ENCODE measurements around the gene PDCD2L.
"Not testable (repeated sequence)": the region's sequence is repeated elsewhere in the genome, so short reads cannot be mapped to it uniquely, and the experiment has no call there.

Gene PDCD2L

DNA sequence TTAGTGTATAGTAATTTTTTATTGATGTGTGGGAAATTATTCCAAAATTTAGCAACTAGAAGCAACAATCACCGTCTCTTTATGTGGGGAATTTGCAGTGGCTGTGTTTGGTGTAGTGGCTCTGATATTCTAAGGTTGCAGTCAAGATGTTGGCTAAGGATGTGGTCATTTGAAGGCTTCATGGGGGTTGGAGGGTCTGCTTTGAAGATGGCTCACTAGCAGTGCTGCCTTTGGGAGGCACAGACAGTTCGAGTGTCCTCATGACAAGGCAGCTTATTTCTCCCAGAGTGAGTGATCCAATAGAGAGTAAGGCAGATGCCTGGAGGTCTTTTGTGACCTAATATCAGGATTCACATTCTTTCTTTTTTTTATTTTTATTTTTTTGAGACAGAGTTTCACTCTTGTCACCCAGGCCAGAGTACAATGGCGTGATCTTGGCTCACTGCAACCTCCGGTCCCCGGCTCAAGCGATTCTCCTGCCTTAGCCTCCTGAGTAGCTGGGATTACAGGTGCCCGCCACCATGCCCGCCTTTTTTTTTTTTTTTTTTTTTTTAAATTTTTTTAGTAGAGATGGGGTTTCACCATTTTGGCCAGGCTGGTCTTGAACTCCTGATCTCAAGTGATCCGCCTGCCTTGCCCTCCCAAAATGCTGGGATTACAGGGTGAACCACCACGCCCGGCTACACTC is 30.5 kb upstream of the PDCD2L start:
- DNase-seq (ENCODE audit: low read depth in 2 of 2, low spot score in 1 of 2), result no peak

DNA sequence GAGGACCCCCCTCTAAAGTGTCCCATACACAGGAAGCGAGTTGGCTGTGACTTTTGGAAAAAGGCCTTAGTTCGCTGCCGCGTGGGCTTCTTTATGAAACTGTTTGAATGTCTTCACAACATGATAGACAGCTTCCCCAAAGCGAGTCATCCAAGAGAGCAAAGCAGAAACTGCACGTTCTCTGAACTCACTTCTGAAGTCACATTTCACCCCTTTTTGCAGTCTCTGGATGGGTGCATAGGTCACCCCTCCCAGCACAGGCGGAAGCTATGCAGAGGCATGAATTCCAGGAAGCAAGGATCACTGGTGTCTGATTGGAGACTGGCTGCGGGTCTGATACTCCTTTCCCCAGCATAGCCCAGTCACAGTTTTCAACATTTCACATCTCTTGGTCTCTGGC is 28.6 kb upstream of the PDCD2L start:
- no peak for DNase-seq (ENCODE audit: low read depth in 2 of 2, low spot score in 1 of 2)

- no peak for DNase-seq (ENCODE audit: low read depth in 2 of 2, low spot score in 1 of 2)
These were observed 23.5 kb upstream of the PDCD2L start for GRCh38 chr19:34380639-34381241.

DNA sequence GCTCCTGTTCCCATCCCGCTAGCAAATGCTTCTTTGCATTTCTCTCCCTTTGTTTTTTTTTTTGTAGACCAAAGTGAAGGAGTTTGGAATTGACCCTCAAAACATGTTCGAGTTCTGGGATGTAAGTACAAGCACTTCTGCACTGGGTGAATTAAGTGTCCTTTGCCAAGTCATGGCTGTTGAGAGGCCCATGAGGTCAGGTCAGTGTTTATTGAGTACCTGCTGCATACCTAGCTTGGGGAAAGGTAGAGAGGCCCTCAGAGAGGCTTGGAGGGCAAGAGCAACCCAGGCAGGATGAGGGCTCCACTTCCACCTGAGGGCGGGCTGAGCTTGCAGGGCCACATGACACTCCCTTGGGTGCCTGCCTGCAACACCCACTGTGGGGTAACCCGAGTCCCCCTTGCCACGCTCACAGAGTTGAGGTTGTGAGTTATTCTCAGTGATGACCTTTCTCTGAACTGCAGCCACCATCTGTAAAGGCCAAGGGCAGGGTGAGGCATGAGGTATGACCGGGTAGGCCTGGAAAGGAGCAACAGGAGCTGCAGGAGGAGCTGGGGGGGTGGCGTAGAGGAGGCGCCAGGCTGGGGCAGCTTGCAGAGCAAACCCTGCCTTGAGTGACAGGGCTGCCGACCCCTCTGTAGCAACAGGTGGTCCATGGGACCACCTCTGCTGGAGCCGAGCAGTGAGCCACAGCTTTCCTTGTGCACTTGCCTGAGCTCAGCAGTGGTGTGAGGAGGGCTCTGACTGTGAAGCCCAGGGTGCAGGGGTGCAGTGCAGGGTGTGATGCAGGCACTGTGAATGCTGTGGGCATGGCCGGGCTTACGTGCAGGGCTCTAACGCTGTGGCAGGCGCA is 22.6 kb upstream of the PDCD2L start:
- no peak for DNase-seq (ENCODE audit: low read depth in 2 of 2, low spot score in 1 of 2)

- DNase-seq (ENCODE audit: low read depth in 2 of 2, low spot score in 1 of 2), result no peak
These were observed 21.7 kb upstream of the PDCD2L start for GRCh38 chr19:34382471-34382870.

DNA sequence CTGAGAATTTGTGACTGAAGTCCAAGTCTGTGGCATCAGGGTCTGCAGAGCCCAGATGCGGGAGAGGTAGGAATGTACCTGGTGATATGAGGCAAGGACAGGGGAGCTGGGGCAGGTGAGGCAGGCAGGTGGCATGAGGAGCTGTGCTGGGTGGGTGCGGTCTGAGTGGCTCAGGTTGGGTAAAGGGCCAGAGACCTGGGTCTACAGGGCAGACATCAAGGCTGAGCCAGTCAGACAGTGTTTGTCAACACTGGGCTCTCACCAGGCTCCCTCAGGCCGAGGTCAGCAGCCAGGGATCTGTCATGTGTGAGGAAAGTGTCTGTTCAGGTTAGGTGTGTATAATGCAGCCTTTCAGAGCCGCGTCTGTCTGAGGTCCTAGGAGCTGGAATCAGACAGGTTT is 20.6 kb upstream of the PDCD2L start:
- DNase-seq (ENCODE audit: low read depth in 2 of 2, low spot score in 1 of 2), result no peak

- DNase-seq (ENCODE audit: low read depth in 2 of 2, low spot score in 1 of 2), result no peak
These were observed 17.4 kb upstream of the PDCD2L start for GRCh38 chr19:34386645-34387445.

DNA sequence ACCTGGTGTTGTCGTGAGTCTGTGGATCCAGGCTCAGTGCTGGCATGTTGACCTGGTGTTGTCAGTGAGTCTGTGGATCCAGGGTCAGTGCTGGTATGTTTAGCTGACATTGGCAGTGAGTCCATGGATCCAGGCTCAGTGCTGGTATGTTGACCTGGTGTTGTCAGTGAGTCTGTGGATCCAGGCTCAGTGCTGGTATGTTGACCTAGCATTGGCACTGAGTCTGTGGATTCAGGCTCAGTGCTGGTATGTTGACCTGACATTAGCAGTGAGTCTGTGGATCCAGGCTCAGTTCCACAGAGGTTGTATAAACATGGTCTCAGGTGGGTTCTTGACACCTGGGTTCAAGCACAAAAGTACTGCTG is 16.8 kb upstream of the PDCD2L start:
- no peak for DNase-seq (ENCODE audit: low read depth in 2 of 2, low spot score in 1 of 2)

GRCh38 chr19:34388745-34389144 is 15.5 kb upstream of the PDCD2L start:
- DNase-seq (ENCODE audit: low read depth in 2 of 2, low spot score in 1 of 2), result not testable (repeated sequence)

DNA sequence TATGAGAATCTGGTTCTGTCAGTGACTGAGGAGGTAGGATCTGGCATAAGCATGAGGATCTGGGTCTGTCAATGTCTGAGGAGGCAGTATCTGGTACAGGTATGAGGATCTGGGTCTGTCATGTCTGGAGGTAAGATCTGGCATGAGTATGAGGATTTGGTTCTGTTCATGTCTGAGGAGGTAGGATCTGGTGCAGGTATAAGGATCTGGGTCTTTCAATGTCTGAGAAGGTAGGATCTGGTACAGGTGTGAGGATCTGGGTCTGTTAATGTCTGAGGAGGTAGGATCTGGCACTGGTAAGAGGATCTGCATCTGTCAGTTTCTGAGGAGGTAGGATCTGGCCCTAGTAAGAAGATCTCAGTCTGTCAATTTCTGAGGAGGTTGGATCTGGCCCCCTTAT is 12.4 kb upstream of the PDCD2L start:
- no peak for DNase-seq (ENCODE audit: low read depth in 2 of 2, low spot score in 1 of 2)

- DNase-seq (ENCODE audit: low read depth in 2 of 2, low spot score in 1 of 2), result no peak
These were observed 11.2 kb upstream of the PDCD2L start for GRCh38 chr19:34393031-34393430.

- no peak for DNase-seq (ENCODE audit: low read depth in 2 of 2, low spot score in 1 of 2)
These were observed 10.6 kb upstream of the PDCD2L start for GRCh38 chr19:34393629-34394028.

- DNase-seq (ENCODE audit: low read depth in 2 of 2, low spot score in 1 of 2), result no peak
These were observed 6.3 kb upstream of the PDCD2L start for GRCh38 chr19:34397853-34398252.

DNA sequence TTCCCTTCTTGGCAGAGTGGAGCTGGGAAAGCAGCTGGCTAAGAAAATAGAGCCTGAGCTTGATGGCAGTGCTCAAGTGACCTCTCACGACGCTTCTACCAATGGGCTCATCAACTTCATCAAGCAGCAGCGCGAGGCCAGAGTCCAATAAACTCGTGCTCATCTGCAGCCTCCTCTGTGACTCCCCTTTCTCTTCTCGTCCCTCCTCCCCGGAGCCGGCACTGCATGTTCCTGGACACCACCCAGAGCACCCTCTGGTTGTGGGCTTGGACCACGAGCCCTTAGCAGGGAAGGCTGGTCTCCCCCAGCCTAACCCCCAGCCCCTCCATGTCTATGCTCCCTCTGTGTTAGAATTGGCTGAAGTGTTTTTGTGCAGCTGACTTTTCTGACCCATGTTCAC is 4.3 kb upstream of the PDCD2L start:
- DNase-seq (ENCODE audit: low read depth in 2 of 2, low spot score in 1 of 2), result no peak

GRCh38 chr19:34400844-34401243 is 3.4 kb upstream of the PDCD2L start:
- not testable (repeated sequence) for DNase-seq (ENCODE audit: low read depth in 2 of 2, low spot score in 1 of 2)

DNA sequence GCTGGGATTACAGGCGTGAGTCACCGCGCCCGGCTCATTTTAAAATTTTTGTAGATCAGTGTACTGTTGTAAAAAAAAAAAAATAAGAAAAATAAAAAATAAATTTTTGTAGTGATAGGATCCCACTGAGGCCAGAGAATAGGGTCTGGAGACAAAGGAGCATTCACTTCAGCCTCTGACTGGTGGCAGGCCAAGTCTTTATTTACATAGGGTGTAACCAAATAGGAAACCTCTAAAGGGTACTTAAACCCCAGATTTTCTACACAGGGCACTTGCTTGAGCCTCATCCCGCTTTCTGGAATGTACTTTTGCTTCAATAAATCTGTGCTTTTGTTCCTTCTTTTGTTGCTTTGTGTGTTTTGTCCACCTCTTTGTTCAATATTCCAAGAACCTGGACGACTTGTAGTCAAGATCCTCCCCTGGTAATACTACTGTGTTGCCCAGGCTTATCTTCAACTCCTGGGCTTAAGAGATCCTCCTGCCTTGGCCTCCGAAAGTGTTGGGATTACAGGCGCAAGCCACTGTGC is 2.1 kb upstream of the PDCD2L start:
- no peak for DNase-seq (ENCODE audit: low read depth in 2 of 2, low spot score in 1 of 2)

DNA sequence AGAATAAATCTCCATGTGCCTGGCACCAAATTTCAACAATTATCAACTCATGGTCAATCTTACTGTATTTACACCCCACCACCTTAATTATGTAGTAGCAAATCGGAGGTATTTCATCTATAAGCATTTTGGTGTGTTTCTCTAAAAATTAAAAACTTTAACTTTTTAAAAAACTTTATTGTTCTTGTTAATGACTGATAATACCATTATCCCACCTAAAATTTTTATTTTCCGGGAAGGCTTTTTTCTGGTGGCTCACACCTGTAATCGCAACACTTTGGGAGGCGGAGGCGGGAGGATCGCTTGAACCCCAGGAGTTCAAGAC is 453 bp upstream of the PDCD2L start:
- DNase-seq (ENCODE audit: low read depth in 2 of 2, low spot score in 1 of 2), result no peak

GRCh38 chr19:34405892-34406660 is 1.9 kb downstream of the PDCD2L start:
- no peak for DNase-seq (ENCODE audit: low read depth in 2 of 2, low spot score in 1 of 2)

GRCh38 chr19:34408411-34408810 is 4.2 kb downstream of the PDCD2L start:
- DNase-seq (ENCODE audit: low read depth in 2 of 2, low spot score in 1 of 2), result no peak
